ENCODE results near the gene ZFYVE19.

DNA sequence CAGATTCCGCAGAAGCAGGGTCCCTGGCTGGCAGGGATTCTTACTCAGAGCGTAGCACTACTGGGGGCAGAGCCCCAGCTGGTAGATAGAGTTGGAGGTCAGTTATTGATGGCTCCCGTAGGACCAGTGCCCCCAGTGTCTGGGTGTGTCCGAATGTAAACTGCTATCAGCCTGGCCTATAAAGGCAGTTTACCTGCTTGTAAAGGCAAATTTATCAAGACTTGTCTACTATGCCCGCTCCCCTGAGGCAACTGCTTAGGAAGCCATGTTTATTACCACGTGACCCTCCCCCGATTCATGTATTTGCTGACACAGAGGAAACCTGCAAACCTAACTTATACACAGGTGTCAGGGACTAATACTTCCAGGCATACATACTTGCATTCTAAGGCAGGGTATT, 22.2 kb downstream of the ZFYVE19 start:
- TF ChIP-seq CTCF (conservative IDR thresholded peaks at IDR 0.05) (no peak), EZH2 (IDR thresholded peaks at IDR 0.05; ENCODE audit: low read depth) (no peak)
